Right hindlimb (tissue), 1 donor: ENCODE measurements around the gene FRRS1.
"Not testable (repeated sequence)": the region's sequence is repeated elsewhere in the genome, so short reads cannot be mapped to it uniquely, and the experiment has no call there.

ENCODE experiments used
- DNase-seq: peaks from one replicate; pipeline ENCODE4 v3.0.0-alpha.2; 2018

FRRS1 gene

GRCh38 chr1:99766378-99766800 is at the start of gene FRRS1:
TSS of gene FRRS1 (minus strand) at chr1:99766635. CDS start at chr1:99748768, 17,867 bp downstream.
- DNase-seq = peak; percentile 68

GRCh38 chr1:99814373-99814900 is 48.0 kb upstream of the FRRS1 start:
- DNase-seq = no peak

GRCh38 chr1:99811747-99812146 is 45.3 kb upstream of the FRRS1 start:
- DNase-seq = no peak

GRCh38 chr1:99811075-99811474 is 44.6 kb upstream of the FRRS1 start:
- DNase-seq = no peak

- peak; percentile 57 for DNase-seq
Measured at GRCh38 chr1:99808391-99809115, 42.1 kb upstream of the FRRS1 start.

- DNase-seq = no peak
Measured at GRCh38 chr1:99806882-99807281, 40.4 kb upstream of the FRRS1 start.

GRCh38 chr1:99801584-99801983 is 35.1 kb upstream of the FRRS1 start:
- DNase-seq = no peak

GRCh38 chr1:99793861-99794260 is 27.4 kb upstream of the FRRS1 start:
- DNase-seq = not testable (repeated sequence)

GRCh38 chr1:99789715-99790114 is 23.3 kb upstream of the FRRS1 start:
- no peak for DNase-seq

GRCh38 chr1:99788896-99789295 is 22.5 kb upstream of the FRRS1 start:
- DNase-seq = no peak

GRCh38 chr1:99786751-99787501 is 20.5 kb upstream of the FRRS1 start:
- DNase-seq = no peak

- no peak for DNase-seq
Measured at GRCh38 chr1:99784809-99785255, 18.4 kb upstream of the FRRS1 start.

GRCh38 chr1:99784143-99784542 is 17.7 kb upstream of the FRRS1 start:
- DNase-seq = no peak

- DNase-seq = no peak
Measured at GRCh38 chr1:99782920-99783319, 16.5 kb upstream of the FRRS1 start.

- no peak for DNase-seq
Measured at GRCh38 chr1:99782397-99782796, 16.0 kb upstream of the FRRS1 start.

GRCh38 chr1:99781798-99782197 is 15.4 kb upstream of the FRRS1 start:
- DNase-seq = no peak

GRCh38 chr1:99777752-99778151 is 11.3 kb upstream of the FRRS1 start:
- no peak for DNase-seq

- DNase-seq = no peak
Measured at GRCh38 chr1:99776120-99776519, 9.7 kb upstream of the FRRS1 start.

- no peak for DNase-seq
Measured at GRCh38 chr1:99772809-99773208, 6.4 kb upstream of the FRRS1 start.

- no peak for DNase-seq
Measured at GRCh38 chr1:99771513-99771918, 5.1 kb upstream of the FRRS1 start.

- no peak for DNase-seq
Measured at GRCh38 chr1:99768524-99769245, 2.2 kb upstream of the FRRS1 start.

GRCh38 chr1:99768104-99768503 is 1.7 kb upstream of the FRRS1 start:
- DNase-seq = no peak

- DNase-seq = no peak
Measured at GRCh38 chr1:99764909-99765308, 1.5 kb downstream of the FRRS1 start.
